ENCODE measurements around the gene PKP2. TPM values are rescaled to one million over a fixed set of nuclear protein-coding genes. Genes with fewer than 3 reads are reported as not detected.

Gene PKP2
- total RNA-seq, 1 experiment from 2014 or later, result 18.4 TPM

- Histone ChIP-seq H3K18ac (ENCODE audit: insufficient read length, low read depth, low read length) (no peak overlapping the region), H3K79me2 (ENCODE audit: insufficient read depth, low read length) (no peaks in the 10 kb centered on the region), H3K4me1 (ENCODE audit: insufficient read depth, low read length) (peaks cover 7% of the 10 kb centered on the region; the same call in 1 of the 2 replicates), H3K4me2 (ENCODE audit: insufficient read depth, insufficient read length, low read length) (no peak overlapping the region), H4K8ac (replicated peaks; ENCODE audit: insufficient read length, low read depth, low read length) (no peak overlapping the region), H3K27me3 (ENCODE audit: insufficient read depth, low read length) (no peaks in the 10 kb centered on the region), H2BK15ac (ENCODE audit: low read depth, low read length) (no peak overlapping the region), H4K20me1 (ENCODE audit: control insufficient read depth, insufficient read depth, insufficient read length) (no peaks in the 10 kb centered on the region), H3K27ac (ENCODE audit: insufficient read length, low read depth, low read length) (no peak overlapping the region), H2AK5ac (ENCODE audit: insufficient read length, low read length) (no peak overlapping the region), H4K91ac (ENCODE audit: insufficient read length, low read depth, low read length) (no peak overlapping the region), H3K56ac (ENCODE audit: insufficient read length, low read depth, low read length) (no peak overlapping the region), H4K5ac (ENCODE audit: insufficient read length, low read depth, low read length) (no peak overlapping the region), H2BK120ac (ENCODE audit: low read depth, low read length, poor library complexity, severe bottlenecking) (no peak overlapping the region), H3K79me1 (ENCODE audit: insufficient read depth, low read depth, low read length, poor library complexity, severe bottlenecking) (peaks cover 3% of the 10 kb centered on the region), H2AFZ (ENCODE audit: low read length) (no peak overlapping the region), H3K4ac (ENCODE audit: low read depth, low read length) (no peak overlapping the region), H2BK5ac (ENCODE audit: insufficient read length, low read length) (no peak overlapping the region), H3K14ac (ENCODE audit: insufficient read depth, low read length) (no peak overlapping the region), H3K9ac (ENCODE audit: extremely low read depth, insufficient read length, low read length) (no peak overlapping the region), H2BK20ac (ENCODE audit: low read depth, low read length, poor library complexity, severe bottlenecking) (no peak overlapping the region), H3K23ac (ENCODE audit: insufficient read length, low read depth, low read length) (no peak overlapping the region), H2BK12ac (ENCODE audit: insufficient read length, low read depth, low read length) (no peak overlapping the region), H3K9me3 (ENCODE audit: control insufficient read depth, low read depth, low read length) (no peaks in the 10 kb centered on the region), H3T11ph (ENCODE audit: low read length) (no peak overlapping the region), H3K23me2 (ENCODE audit: insufficient read length, low read depth, low read length, poor library complexity, severe bottlenecking) (no peaks in the 10 kb centered on the region)
- Mint-ChIP-seq H3K4me1 (peaks cover 25 to 29% of the 10 kb centered on the region in 2 experiments), H3K36me3 (ENCODE audit: insufficient read depth in 1 of 3, low read depth in 3 of 3) (peaks cover 0 to 15% (median 5%) of the 10 kb centered on the region in 3 experiments; a peak in 5 of 7 replicates), H3K27ac (no peak overlapping the region), H3K9me3 (no peaks in the 10 kb centered on the region), H3K27me3 (ENCODE audit: low read depth) (no peaks in the 10 kb centered on the region), H3K4me3 (no peak overlapping the region)
- WGBS (ENCODE audit: extremely low coverage, insufficient read length, low lambda C conversion rate), result no CpG with 5 or more reads among the region's 7 CpGs
- no peak for DNase-seq
- no peak for TF ChIP-seq CTCF (conservative IDR thresholded peaks at IDR 0.05)
Measured at GRCh38 chr12:32881702-32882101, 14.9 kb downstream of the PKP2 start.
